Ishikawa (cell line): Measurements from ENCODE around the gene SALL4.

Experiments
- CEBPB ChIP-seq: IDR thresholded peaks from 2 replicates; pipeline ENCODE4 v1.6.1; 2012
- CREB1 ChIP-seq: IDR thresholded peaks from 2 replicates; pipeline ENCODE4 v1.6.1; 2012; ENCODE audit warnings: low read depth
- EGR1 ChIP-seq: IDR thresholded peaks from 2 replicates; pipeline ENCODE4 v1.6.1; 2012
- EP300 ChIP-seq: IDR thresholded peaks from 2 replicates; pipeline ENCODE4 v1.6.1; 2012; ENCODE audit warnings: borderline replicate concordance
- FOXM1 ChIP-seq: IDR thresholded peaks from 2 replicates; pipeline ENCODE4 v1.6.1; 2012; ENCODE audit warnings: low read depth, borderline replicate concordance
- NFIC ChIP-seq: IDR thresholded peaks from 2 replicates; pipeline ENCODE4 v1.6.1; 2012
- RAD21 ChIP-seq: IDR thresholded peaks from 2 replicates; pipeline ENCODE4 v1.6.1; 2012; ENCODE audit warnings: low read depth
- TAF1 ChIP-seq: IDR thresholded peaks from 2 replicates; pipeline ENCODE4 v1.6.1; 2012; ENCODE audit warnings: low read depth, mild to moderate bottlenecking
- TCF12 ChIP-seq: IDR thresholded peaks from 2 replicates; pipeline ENCODE4 v1.6.1; 2012; ENCODE audit warnings: low read depth
- TEAD4 ChIP-seq: IDR thresholded peaks from 2 replicates; pipeline ENCODE4 v1.6.1; 2012
- YY1 ChIP-seq: IDR thresholded peaks from 2 replicates; pipeline ENCODE4 v1.6.1; 2012; ENCODE audit warnings: low read depth
- ZBTB7A ChIP-seq: IDR thresholded peaks from 2 replicates; pipeline ENCODE4 v1.6.1; 2012; ENCODE audit warnings: low read depth
- TF ChIP-seq, protein P1 (sequence below): IDR thresholded peaks from 2 replicates; pipeline ENCODE4 v1.6.1; 2012
- TF ChIP-seq, protein P2 (sequence below): IDR thresholded peaks from 2 replicates; pipeline ENCODE4 v1.6.1; 2012; ENCODE audit warnings: low read depth, mild to moderate bottlenecking
- TF ChIP-seq, protein P3 (sequence below): IDR thresholded peaks from 2 replicates; pipeline ENCODE4 v1.6.1; 2012

Gene SALL4

DNA sequence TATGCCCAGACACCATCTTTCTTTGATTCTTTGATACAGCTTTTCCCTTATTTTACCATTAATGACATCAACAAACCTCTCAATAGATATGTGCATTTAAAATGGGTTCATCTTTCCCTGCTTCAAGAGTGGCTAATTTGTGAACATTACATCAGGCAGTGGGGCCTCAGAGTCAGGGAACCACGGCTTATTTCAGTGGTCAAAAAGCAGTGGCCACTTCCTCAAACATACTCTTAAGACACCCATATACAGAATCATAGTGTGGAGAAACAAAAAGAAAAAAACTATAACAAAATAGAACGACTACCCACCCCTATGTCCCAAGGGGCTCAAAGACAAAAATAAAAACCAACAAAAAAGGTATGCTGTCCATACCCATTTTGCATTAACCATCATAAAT lies 12.9 kb downstream of the SALL4 start:
- no peak for TF ChIP-seq NFIC
- TF ChIP-seq, protein P1, sequence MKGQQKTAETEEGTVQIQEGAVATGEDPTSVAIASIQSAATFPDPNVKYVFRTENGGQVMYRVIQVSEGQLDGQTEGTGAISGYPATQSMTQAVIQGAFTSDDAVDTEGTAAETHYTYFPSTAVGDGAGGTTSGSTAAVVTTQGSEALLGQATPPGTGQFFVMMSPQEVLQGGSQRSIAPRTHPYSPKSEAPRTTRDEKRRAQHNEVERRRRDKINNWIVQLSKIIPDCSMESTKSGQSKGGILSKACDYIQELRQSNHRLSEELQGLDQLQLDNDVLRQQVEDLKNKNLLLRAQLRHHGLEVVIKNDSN = no peak
- no peak for TF ChIP-seq FOXM1
- TF ChIP-seq, protein P2, sequence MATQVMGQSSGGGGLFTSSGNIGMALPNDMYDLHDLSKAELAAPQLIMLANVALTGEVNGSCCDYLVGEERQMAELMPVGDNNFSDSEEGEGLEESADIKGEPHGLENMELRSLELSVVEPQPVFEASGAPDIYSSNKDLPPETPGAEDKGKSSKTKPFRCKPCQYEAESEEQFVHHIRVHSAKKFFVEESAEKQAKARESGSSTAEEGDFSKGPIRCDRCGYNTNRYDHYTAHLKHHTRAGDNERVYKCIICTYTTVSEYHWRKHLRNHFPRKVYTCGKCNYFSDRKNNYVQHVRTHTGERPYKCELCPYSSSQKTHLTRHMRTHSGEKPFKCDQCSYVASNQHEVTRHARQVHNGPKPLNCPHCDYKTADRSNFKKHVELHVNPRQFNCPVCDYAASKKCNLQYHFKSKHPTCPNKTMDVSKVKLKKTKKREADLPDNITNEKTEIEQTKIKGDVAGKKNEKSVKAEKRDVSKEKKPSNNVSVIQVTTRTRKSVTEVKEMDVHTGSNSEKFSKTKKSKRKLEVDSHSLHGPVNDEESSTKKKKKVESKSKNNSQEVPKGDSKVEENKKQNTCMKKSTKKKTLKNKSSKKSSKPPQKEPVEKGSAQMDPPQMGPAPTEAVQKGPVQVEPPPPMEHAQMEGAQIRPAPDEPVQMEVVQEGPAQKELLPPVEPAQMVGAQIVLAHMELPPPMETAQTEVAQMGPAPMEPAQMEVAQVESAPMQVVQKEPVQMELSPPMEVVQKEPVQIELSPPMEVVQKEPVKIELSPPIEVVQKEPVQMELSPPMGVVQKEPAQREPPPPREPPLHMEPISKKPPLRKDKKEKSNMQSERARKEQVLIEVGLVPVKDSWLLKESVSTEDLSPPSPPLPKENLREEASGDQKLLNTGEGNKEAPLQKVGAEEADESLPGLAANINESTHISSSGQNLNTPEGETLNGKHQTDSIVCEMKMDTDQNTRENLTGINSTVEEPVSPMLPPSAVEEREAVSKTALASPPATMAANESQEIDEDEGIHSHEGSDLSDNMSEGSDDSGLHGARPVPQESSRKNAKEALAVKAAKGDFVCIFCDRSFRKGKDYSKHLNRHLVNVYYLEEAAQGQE = no peak
- TF ChIP-seq RAD21 = no peak
- TF ChIP-seq CREB1 = no peak
- no peak for TF ChIP-seq TEAD4
- TF ChIP-seq, protein P3, sequence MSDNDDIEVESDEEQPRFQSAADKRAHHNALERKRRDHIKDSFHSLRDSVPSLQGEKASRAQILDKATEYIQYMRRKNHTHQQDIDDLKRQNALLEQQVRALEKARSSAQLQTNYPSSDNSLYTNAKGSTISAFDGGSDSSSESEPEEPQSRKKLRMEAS = no peak
- no peak for TF ChIP-seq YY1
- no peak for TF ChIP-seq EGR1
- TF ChIP-seq TCF12 = no peak
- no peak for TF ChIP-seq TAF1
- TF ChIP-seq ZBTB7A = no peak
- TF ChIP-seq CEBPB = no peak
- TF ChIP-seq EP300 = no peak

DNA sequence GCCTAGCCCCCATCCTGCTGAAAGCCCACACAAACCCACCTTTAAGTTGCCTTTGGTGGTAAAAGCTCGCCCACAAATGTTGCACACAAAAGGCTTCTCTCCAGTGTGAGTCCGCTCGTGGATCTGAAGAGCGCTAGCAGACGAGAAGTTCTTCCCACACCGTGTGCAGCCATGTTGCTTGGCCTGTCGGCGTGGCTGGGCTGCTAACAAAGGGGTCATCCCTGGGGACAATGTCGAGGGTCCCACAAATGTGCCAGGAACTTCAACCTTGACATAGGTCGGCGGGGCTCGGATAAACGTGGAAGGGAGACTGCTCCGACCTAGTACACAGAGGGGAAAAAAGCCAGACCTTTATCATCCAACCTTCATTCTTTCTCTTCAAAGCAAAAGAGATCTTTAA lies 13.5 kb downstream of the SALL4 start:
- TF ChIP-seq, protein P1 = no peak
- TF ChIP-seq ZBTB7A = no peak
- no peak for TF ChIP-seq NFIC
- no peak for TF ChIP-seq CEBPB
- no peak for TF ChIP-seq CREB1
- TF ChIP-seq, protein P3 = no peak
- TF ChIP-seq TAF1 = no peak
- no peak for TF ChIP-seq RAD21
- no peak for TF ChIP-seq YY1
- no peak for TF ChIP-seq EGR1
- no peak for TF ChIP-seq TCF12
- TF ChIP-seq TEAD4 = no peak
- TF ChIP-seq FOXM1 = no peak
- TF ChIP-seq EP300 = no peak

DNA sequence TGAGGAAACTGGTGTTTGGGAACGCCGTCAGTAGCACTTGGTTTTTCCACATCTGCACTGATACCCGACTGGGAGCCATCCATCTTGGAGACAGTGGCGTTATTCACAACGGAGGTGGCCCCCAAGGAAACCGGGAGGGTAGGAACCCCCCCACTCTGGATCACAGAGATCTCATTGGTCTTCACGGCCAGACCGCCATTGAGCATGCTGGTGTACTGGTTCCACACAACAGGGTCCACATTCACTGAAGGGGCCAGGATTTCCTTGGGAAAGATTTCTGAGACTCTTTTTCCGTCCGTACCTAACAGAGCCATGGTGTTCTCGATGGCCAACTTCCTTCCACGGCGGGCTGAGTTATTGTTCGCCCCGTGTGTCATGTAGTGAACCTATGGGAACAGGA lies 18.0 kb downstream of the SALL4 start:
- no peak for TF ChIP-seq YY1
- no peak for TF ChIP-seq TAF1
- TF ChIP-seq, protein P2 = no peak
- TF ChIP-seq, protein P3 = no peak
- no peak for TF ChIP-seq NFIC
- TF ChIP-seq, protein P1 = no peak
- TF ChIP-seq FOXM1 = no peak
- TF ChIP-seq EP300 = no peak
- TF ChIP-seq TCF12 = no peak
- no peak for TF ChIP-seq CEBPB
- TF ChIP-seq RAD21 = no peak

DNA sequence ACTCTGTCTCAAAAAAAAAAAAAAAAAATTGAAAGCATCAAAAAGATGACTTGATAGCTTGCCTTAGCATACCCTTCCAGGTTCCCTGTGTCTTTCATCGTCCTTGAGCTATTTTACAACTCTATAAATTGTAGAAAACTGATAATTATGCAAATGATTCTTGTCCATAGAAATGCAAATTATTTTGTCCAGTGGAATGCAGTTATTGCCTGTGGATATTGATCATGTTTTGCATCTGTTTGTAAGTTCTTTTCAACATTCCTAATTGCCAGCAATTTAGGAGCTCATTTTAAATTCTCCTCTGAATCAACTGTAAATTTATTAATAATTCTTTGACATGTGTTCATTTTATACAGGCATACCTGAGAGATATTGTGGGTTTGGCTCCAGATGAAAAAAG lies 27.1 kb downstream of the SALL4 start:
- TF ChIP-seq FOXM1 = no peak
- TF ChIP-seq NFIC = no peak
- TF ChIP-seq EGR1 = no peak
- no peak for TF ChIP-seq YY1
- no peak for TF ChIP-seq CREB1
- TF ChIP-seq RAD21 = no peak
- no peak for TF ChIP-seq TEAD4
- TF ChIP-seq ZBTB7A = no peak
- TF ChIP-seq, protein P3 = no peak
- TF ChIP-seq, protein P1 = no peak
- TF ChIP-seq TAF1 = no peak
- TF ChIP-seq, protein P2 = no peak
- TF ChIP-seq CEBPB = no peak
- no peak for TF ChIP-seq EP300
- TF ChIP-seq TCF12 = no peak
